GM18868 (cell line): ENCODE data around the gene IQSEC1.

Experiments used
- ATAC-seq: cut with Tn5 transposase; IDR thresholded peaks from one replicate; pipeline ENCODE4 v1.9.1; 2021; ENCODE audit warnings: mild to moderate bottlenecking, moderate library complexity; ENCODE audit not compliant: unreplicated experiment

The IQSEC1 gene

DNA sequence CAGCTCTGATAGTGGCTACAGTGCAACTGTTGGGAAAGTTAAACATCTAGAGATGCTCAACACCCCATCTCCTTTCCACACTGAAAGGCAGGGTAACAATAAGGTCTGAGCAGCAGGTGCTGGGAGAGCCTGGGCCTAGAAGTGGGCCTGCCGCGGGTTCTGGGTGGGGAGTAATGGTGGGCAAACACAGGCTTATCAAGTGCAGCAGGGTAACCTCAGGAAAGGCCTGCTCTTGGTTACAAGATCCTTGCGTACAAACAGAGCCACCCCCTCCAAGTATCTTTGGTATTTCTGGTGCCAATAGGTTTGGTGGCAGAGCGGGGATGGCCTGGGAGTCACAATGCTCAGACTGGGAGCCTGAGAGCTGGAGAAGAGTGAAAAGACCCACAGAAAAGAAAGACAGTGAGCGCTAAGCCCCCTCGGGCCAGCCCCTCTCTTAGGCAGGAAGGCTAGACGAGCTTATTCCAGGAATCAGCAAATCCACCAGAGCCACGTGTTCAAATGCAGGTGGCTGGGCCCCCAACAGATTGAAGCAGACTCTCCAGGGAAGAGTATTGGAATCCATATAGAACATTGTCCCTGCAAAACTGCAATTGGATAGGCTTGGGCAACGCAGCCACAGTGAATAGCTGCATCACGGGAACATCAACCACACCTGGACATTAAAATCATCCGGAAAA, 2.7 kb downstream of the IQSEC1 start:
- ATAC-seq: no peak

DNA sequence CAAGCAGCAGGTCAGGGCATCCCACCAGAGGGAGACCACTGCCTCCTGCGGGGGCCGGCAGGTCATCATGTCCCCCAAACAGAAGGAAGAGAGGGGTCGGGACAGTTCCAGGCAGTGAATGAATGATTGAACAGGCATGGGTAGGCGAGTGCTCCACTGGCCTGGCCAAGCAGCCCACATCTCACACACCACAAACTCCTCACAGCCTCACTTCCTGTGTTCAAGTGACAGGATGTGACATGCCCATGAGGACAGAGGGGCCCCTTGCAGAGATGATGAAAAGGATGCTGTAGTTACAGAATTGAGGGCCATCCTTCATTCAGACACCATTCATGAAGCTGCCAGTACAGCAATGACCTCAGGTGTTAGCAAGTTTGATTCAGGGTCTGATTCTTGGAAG, 3.7 kb downstream of the IQSEC1 start:
- ATAC-seq: peak; percentile 48

DNA sequence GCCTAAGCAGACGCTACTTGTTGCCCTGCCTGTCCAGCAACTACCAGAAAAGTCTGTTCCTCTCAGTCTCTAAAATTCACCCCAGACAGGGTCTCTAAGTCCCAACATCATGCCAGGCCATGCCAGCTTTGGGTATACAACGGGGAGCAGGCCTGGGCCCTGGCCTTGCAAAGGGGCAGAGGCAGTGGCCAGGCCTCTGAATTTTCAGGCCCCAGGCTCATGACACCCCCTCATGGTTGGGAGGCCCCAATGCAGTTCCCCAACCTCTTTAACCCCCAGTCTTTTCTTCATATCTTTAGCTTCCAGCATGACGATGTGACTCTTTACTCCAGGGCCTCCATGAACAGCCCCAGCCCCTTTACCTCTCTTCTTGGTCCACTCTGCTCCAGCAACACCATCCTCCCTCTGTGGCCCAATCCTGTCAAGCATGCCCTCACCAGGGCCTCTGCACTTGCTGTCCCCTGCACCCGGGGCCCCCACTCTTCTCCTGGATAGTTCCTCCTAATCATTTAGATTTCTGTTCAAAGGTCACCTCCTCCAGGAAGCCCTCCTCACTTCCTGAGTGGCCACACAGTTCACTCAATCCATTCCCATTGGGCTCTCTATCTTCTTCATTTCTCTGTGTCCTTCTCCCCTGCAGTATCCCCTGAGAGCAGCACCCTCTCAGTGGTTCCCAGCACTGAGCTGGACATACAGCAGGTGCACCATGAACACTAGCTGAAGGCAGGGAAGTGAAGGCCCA, 4.8 kb downstream of the IQSEC1 start:
- no peak for ATAC-seq

DNA sequence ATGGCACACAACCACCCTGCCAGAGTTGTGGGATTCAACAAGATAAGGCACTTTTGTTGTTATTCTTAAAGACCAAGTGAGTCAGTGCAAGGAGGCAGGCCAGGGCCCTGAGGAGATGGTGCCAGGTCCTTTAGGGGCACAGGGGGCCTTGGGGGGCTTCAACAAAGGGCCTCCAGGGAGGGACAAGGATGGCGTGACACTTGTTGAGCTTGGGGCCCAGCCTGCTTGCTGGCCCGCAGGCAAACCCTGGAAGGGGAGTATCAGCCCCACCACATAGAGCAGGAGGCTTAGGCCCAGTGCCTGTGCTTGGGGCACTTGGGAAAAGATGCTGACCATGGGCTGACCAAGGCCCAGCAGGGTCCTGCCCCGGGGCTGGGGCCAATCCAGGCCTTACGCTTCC, 5.5 kb downstream of the IQSEC1 start:
- no peak for ATAC-seq

DNA sequence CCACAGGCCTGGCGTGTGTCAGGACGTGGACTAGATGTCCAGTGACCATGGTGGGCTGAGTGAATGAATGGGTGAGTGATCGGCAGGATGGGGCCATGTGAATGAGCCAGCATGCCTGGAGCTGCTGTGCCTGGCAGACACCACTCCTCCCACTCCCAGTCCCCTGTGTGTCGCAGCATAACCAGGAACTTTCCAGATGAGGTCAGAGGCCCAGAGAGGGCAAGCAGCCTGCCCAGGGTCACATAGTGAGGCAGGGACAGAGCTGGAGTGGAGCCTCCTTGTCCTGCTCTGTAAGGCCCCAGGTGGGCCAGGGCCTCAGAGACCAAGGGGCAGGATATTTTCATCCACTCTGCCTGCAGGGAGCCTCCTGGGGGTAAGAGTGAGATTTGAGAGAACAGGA, 6.4 kb downstream of the IQSEC1 start:
- no peak for ATAC-seq

DNA sequence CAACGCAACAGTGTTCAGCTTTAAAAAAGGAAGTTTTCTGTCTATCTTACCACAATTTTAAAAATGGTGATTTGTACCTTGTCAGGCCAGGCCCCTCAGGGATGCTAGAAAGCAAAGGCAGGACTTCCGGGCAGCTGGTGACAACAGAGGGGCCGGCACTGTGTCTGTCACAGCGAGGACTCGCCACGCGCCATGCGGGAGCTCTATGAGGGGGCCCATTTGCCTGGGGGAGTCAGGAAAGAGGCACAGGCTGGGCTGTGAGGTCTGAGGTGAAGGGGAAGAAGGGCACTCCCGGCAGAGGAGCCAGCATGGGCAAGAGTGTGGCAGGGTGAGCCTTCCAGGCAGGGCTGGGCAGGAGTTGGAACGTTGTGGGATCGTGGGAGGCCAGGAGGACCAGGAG, 7.0 kb downstream of the IQSEC1 start:
- no peak for ATAC-seq

DNA sequence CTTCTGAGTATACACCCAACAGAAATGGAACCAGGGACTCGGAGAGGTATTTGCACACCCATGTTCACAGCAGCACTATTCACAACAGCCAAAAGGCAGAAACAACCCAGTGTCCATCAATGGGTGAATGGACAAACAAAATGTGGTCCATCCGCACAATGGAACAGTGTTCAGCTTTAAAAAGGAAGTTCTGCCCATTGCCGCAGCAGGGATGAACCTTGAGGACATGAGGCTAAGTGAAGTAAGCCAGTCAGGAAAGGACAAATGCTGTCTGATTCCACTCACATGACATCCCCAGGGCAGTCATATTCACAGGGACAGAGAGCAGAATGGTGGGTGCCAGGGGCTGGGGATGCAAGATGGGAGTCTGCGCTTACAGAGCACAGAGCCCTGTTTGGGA, 7.5 kb downstream of the IQSEC1 start:
- ATAC-seq: no peak

DNA sequence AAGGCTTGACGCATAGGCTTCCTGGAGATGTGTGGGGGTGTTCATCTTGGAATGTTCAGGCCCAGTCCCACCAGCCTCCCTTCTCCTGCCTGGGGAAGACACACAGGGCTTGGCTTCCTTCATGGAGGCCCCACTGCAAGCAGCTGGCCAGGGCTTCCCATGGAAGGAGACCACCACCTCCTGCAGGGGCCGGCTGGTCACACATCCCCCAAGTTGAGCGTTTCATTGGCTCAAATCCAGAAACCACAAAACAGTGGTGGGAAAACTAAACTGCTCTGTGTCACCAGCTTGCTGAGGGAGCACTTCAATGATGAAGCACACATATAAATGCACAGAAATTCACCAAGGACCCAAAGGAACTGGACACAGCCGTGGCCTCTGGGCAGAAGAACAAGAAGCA, 8.3 kb downstream of the IQSEC1 start:
- no peak for ATAC-seq

DNA sequence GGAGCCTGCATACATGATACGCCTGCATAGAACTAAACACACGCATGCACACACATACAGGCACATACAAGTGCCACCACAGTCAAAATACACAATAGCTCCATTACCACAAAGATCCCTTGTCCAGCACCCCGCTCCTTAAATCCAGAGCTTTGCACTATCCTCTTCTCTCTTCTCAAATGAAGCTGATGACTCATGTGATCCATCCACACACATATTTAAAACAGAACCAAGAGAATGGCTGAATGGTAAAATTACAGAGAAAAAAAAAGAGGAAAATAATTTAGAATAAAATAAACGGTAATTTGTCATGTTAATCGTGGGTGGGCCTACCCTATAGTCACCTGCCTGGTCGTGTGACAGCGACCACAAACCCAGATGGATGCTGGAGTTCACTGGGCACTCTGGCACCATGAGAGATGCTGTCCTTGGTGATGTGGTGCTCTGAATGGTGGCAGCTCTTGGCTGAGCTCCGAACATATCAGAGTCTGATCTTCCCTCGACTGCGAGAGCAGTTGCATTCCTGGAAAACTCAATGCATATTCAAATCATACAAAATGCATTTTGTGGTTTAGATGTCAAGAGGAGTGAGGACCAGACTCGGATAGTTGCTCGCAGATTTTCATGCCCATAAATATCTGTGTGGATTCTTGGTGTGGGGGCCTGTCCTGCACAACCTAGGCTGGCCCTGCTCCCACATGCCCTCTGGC, 8.9 kb downstream of the IQSEC1 start:
- ATAC-seq: no peak

DNA sequence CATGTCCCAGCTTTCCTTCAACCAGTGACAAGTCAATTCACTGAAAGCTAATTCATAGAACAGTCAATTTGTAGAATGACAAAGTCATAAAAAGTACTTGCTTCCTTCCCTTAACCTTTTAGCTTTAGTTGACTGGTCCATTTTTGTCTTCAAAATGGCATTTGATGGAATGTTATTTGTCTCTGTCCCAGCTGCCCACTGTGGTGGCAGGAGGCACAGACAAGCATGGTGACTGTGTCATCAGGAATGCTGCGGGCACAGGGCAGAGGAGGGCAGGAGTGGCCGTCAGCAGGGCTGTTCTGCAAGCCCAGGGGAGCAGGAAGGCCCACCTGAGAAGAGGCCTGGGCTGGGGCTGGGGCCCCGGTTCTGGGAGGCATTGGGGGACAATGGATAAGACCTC, 10.0 kb downstream of the IQSEC1 start:
- no peak for ATAC-seq

DNA sequence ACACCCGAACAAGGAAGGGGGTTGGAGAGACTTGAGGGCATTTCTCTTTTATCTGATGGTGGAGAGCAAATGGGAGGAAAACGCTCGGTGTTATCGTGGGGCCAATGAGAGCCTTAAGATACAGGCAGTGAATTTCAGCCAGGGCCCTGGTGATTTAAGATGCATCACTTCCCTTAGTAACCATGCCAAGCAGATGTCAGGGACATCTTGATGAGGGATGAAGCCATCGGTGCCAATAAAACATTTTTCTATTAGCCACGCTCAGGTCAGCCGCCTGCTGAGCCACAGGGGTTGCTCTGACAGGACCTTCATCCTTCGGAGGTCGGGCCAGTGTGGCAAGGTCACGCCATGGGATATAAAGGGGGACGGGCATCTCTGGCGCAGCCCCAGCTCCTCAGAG, 10.6 kb downstream of the IQSEC1 start:
- no peak for ATAC-seq

DNA sequence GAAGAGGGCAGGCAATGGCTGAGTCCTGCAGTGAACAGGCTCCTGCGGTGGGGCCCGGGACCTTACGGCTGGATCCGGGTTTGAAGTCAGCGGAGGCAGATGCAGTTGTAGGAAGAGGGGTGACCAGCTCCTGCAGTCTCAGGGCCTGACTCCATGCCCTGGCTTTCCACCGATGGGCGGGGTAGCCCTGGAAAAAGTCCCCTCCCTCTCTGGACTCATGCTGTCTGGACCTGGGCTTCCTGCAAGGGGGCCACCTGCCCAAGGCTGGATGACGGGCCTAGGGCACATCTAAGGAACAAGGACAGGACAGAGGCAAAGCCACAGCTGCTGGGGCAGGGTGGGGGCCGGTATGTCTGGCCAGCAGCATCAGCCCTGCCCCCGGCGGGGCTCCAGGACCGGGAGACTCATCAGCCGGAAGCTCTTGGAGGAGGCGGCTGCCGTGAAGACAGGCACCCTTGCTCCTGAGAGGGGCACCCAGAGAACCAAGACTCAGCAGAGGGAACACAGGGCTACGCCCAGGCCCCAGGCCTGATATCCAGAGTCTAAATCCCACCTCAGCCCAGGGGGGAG, 12.8 kb downstream of the IQSEC1 start:
- ATAC-seq: no peak

DNA sequence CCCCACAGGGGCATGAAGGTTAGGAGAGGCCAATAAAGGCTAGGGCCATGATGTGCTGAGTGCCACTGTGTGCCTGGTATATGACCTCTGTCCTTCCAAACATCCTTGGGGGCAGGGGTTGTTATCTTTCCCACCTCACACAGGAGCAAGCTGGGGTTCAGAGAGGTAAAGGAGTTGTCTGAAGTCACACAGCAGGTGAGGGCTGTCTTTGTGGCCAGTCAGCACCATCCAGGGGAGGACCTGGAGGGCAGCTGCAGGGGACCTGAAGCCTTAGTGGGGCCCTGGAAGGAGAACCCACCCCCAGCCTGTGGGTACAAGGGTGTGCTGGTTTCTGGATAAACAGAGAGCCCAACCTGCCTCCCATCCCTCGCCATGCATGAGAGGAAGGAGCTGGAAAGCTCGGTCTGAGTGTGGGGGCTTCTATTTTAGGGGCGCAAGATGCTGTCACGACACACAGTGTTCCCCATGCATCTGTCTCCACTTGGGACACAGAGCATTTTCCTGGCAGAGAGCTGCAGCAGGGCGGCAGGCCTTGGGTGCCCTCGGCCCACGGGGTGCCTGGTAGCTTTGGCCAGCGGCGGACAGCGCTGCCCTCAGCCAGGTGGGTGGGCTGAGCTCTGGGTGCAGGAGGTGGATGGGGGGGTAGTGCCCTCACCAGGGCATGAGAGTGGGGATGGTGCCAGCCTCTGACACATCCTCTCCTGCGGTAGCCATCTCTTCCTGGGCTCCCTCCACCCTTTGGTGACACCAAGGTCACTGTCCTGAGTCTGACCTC, 14.7 kb downstream of the IQSEC1 start:
- ATAC-seq: no peak

DNA sequence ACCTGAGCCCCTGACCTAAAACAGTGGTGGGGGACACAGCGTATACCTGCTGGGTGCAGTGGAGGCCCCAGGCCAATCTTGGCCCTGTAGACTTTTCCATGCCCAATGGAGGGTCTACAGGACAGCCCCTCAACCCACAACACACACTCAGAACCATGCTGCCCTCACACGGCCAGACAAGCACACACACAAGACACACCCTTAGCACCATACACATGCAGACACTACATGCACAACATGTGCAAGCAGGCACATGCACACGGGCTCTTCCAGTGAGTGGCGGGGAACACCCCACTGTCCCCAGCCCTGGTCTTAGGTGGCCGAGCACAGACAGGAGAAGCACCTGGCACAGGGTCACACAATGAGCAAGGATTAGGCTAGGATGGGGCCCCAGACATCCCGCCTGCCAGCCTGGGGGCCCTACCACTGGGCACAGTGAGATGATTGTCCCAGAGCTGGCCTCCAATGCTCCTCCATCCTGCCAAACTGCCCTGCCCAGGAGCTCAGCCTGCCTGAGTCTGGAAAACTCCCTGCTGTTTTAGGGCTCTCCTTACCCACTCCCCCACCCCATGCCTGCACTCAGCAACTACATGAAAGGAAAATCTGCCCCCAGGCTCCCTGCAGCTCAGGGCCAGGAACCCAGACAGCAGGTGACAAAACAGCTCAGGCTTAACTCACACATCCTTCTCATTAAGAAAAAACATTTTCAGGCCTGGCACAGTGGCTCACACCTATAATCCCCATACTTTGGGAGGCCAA, 15.8 kb downstream of the IQSEC1 start:
- no peak for ATAC-seq

DNA sequence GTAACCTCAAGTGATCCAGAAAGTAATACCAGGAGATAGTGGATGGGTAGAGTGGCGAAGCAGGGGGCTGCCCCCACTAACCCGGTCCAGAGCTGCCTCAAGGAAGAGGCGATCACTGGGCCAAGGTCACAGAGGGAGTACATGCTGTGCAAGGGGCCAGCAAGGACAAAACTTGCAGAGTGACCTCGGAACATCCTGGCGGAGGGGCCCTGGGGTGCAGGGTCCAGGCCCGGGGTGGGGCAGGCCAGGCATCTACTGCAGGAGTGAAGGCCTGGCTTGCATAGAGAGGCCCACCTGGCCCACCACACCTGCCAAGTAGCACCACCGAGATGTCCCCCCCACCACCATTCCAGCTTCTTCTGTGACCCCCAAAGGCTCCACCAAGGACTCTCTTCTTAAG, 17.6 kb downstream of the IQSEC1 start:
- no peak for ATAC-seq

DNA sequence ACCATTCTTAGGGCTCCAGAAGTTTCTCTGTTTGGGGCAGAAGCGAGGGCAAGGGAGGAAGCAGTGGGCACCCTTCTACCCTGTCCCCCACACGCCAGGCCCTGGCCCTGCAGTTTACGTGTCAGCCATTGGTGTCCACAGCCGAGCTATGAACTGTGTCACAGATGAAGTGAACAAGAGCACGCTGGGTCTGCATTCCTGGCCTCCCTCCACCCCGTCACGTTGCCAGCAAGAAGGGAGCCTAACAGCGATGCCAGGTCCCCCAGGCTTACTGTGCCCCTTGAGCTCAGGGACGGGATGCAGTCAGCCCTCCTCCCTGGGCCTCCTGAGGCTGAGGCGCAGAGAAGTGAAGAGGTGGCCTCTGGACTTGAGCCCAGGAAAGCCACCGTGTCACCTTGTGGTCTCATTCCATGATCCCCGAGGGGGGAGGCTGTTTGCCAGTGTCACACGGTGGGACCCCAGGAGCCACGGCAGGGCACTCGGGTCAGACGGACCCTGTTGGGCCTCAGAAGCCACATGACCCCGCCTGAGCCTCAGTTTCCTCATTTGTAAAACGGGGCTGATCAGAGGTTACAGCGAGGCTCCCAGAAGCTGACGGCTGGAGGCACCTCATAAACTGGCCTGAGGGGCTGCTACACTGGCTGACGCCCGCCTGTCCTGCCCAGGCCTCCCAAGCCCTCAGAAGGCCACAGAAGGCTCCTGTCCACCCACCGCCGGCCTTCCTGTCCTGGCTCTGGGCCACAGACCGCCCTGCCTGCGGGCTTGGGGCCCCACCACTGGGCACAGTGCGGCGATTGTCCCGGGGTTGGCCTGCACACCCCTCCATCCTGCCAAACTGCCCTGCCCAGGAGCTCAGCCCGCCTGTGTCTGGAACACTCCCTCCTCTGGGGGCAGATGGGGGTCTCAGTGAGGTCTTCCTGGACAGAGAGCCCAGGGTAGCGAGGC, 18.6 kb downstream of the IQSEC1 start:
- no peak for ATAC-seq

DNA sequence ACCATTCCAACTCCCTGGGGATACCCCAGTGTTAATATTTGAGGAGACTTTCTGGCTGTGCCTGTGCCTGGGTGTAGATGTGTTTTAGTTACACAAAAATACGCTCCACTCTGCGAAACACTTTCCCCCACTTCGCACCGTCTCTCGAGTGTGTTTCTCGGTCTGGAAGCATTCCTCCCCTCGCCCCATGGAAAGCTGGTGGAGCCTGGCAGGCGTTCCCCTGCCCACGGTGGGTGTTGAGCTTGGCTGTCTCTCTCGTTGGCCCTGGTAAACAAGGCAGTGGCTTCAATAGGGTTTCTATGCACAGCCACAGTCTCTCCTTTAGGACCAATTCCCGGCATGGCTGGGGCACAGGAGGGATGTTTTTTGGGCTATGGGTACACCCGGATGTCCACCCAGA, 19.3 kb downstream of the IQSEC1 start:
- no peak for ATAC-seq

DNA sequence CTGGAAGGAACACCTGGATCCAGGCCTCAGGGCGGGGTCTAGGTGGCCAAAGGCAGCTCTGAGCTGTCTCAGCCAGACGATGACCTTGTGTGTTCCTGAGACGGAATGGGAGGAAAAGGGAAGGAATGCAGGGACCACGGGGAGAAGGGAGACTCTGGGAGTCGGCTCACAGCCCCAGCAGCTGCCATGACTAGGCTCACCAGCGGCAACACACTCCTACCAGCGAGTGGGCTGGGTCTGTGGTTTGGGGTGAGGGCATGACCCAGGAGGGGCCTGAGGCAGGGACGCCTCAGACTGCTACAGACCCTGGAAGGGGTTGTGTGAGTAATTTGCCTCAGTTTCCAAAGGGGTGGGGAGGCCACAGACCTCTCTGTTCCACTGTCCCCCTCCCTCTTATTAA, 19.8 kb downstream of the IQSEC1 start:
- ATAC-seq: no peak

DNA sequence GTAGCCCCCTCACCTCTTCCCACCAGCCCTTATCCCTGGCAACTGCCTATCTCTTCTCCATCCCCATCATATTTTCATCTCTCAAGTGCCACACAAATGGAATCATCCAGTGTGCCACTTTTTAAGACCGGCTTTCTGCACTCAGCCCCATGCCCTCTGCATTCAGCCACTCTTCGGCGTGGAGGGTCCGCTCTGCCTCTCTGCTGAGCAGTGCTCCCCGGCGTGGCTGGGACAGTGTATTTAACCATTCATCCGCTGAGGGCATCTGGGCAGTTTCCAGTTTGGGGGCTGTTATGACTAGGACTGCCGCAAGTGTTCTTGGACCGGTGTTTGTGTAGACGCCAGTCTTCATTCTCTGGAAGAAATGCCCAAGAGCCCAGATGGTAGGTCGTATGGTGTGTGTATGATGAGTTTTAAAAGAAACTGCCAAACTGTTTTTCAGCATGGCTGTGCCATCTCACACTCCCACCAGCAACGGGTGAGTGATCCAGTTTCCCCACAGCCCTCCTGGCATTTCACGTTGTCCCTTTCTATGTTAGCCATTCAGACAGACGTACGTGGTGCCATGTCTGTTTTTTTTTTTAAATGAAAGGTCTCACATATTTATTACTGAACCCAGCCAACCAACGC, 20.9 kb downstream of the IQSEC1 start:
- no peak for ATAC-seq
